Measurements from ENCODE around the gene MYBPC2.

MYBPC2 gene

GRCh38 chr19:50496189-50497021, 63.7 kb downstream of the MYBPC2 start:
- peak in 55 of 56 donors; percentile 41 to 97 (median 90) for DNase-seq

- no peak for DNase-seq
These were observed 64.3 kb downstream of the MYBPC2 start for GRCh38 chr19:50497022-50497405.

GRCh38 chr19:50498219-50499056, 65.7 kb downstream of the MYBPC2 start:
- no peak for DNase-seq

GRCh38 chr19:50500060-50500752, 67.5 kb downstream of the MYBPC2 start:
- peak in 29 of 56 donors; percentile 16 to 72 (median 43) for DNase-seq

- DNase-seq = peak in 1 of 56 donors; percentile 72
These were observed 68.1 kb downstream of the MYBPC2 start for GRCh38 chr19:50500753-50501151.

- no peak for DNase-seq
These were observed 68.5 kb downstream of the MYBPC2 start for GRCh38 chr19:50501186-50501567.

- no peak for DNase-seq
These were observed 69.1 kb downstream of the MYBPC2 start for GRCh38 chr19:50501568-50502475.

- DNase-seq = no peak
These were observed 73.3 kb downstream of the MYBPC2 start for GRCh38 chr19:50505856-50506611.

- DNase-seq = no peak
These were observed 74.0 kb downstream of the MYBPC2 start for GRCh38 chr19:50506700-50507099.

- no peak for DNase-seq
These were observed 74.7 kb downstream of the MYBPC2 start for GRCh38 chr19:50507376-50507775.

GRCh38 chr19:50508843-50509190, 76.1 kb downstream of the MYBPC2 start:
- DNase-seq = no peak

GRCh38 chr19:50509366-50509765, 76.7 kb downstream of the MYBPC2 start:
- DNase-seq = no peak

GRCh38 chr19:50510121-50510670, 77.5 kb downstream of the MYBPC2 start:
- peak in 11 of 56 donors; percentile 21 to 67 (median 39) for DNase-seq

GRCh38 chr19:50510700-50511068, 78.0 kb downstream of the MYBPC2 start:
- DNase-seq = peak in 8 of 56 donors; percentile 86 to 98 (median 91)

- DNase-seq = peak; percentile 81 to 99 (median 98)
These were observed 78.6 kb downstream of the MYBPC2 start, which contains the start of gene JOSD2 for GRCh38 chr19:50511069-50511822. JOSD2 (minus strand) TSS chr19:50511191; CDS start chr19:50510431, 760 bp downstream.

GRCh38 chr19:50512112-50512998, 79.7 kb downstream of the MYBPC2 start:
- peak in 1 of 56 donors; percentile 31 for DNase-seq

- peak in 2 of 56 donors; percentile 30 to 37 for DNase-seq
These were observed 80.5 kb downstream of the MYBPC2 start for GRCh38 chr19:50512999-50513745.
